ENCODE results near the gene PIK3C2G.

- TF ChIP-seq CTCF (conservative IDR thresholded peaks at IDR 0.05; ENCODE audit: low read length) (no peak), EZH2phosphoT487 (IDR thresholded peaks at IDR 0.05; ENCODE audit: borderline replicate concordance) (no peak)
Measured at GRCh38 chr12:18564306-18564705, 303.0 kb downstream of the PIK3C2G start.

All from Loucy (cell line).